Ovary (tissue), 9 donors: ENCODE results near the gene LARP7. TPM values are rescaled to one million over a fixed set of nuclear protein-coding genes. Genes with fewer than 3 reads are reported as not detected.

Experiments used
- DNase-seq, 5 donors: peaks; one replicate each; pipeline ENCODE4 v3.0.0-alpha.2; 2019 to 2020
- H3K27ac ChIP-seq, 2 donors: fragments of 200-600 bp; one replicate each; pipeline versions ENCODE4 v1.5.1 to v1.8.0; 2019 to 2022
- H3K27me3 ChIP-seq: fragments of 200-600 bp; one replicate; pipeline ENCODE4 v1.8.0; 2022
- H3K36me3 ChIP-seq: fragments of 200-600 bp; sonication (generic); one replicate; pipeline ENCODE4 v1.5.1; 2019
- H3K4me1 ChIP-seq: one replicate; pipeline ENCODE4 v1.8.1; 2013; ENCODE audit warnings: mild to moderate bottlenecking, moderate library complexity; ENCODE audit not compliant: insufficient read depth
- H3K4me3 ChIP-seq: fragments of 200-600 bp; sonication (generic); one replicate; pipeline ENCODE4 v1.5.1; 2017
- H3K9me3 ChIP-seq, 2 donors: fragments of 200-600 bp in 1 of 2; sonication (generic) in 1 of 2; one replicate each; pipeline versions ENCODE4 v1.5.1 to v1.8.1; 2013 to 2019; ENCODE audit warnings: mild to moderate bottlenecking in 1 of 2, moderate library complexity in 1 of 2
- CTCF ChIP-seq, 3 donors: fragments of 450-650 bp in 2 of 3; fragments of 200-600 bp in 1 of 3; IDR thresholded peaks; one replicate each; pipeline versions ENCODE4 v1.5.1 to v1.8.0; 2016 to 2022; ENCODE audit warnings: antibody characterized with exemption in 3 of 3, mild to moderate bottlenecking in 1 of 3
- EP300 ChIP-seq: sonication (generic); formaldehyde crosslinking; IDR thresholded peaks from one replicate; pipeline ENCODE4 v1.6.1; 2017; ENCODE audit warnings: antibody characterized with exemption
- POLR2A ChIP-seq: fragments of 450-650 bp; IDR thresholded peaks from one replicate; pipeline ENCODE4 v1.6.1; 2017; ENCODE audit warnings: antibody characterized with exemption, mild to moderate bottlenecking, moderate library complexity
- WGBS, 3 donors: extraction: QIAGEN DNeasy Blood & Tissue Kit in 1 of 3; methylation state at CpG; one replicate each; pipeline versions ENCODE4 v1.1.5 to v1.1.7; 2013 to 2017; 5-methylcytosine and 5-hydroxymethylcytosine counted together
- intact Hi-C, 4 donors: fragments of 100-400 bp; cut with DNase I; formaldehyde crosslinking; loops; one replicate each; pipeline versions ENCODE4 v1.11.0 to v1.15.1; 2022 to 2023
- polyA plus RNA-seq, 2 donors: library from polyadenylated mRNA; stranded (reverse); fragments of 200-250 nt in 1 of 2; fragments of 350-450 nt in 1 of 2; fragmentation: Illumina TruSeq in 1 of 2; extraction: RNeasy Lipid Tissue Mini Kit (QIAGEN cat#74804) in 1 of 2; gene quantifications; one replicate each; pipeline ENCODE4 v1.2.3, GENCODE V29; 2013 to 2014
- total RNA-seq, 7 donors: library from RNA; depleted of rRNA in 2 of 7; stranded (reverse); fragments of >200 nt in 2 of 7; fragmentation: NEBNext Ultra II Directional in 3 of 7; extraction: Animal tissue kit (Norgen Biotek cat#: 25700) in 3 of 7; gene quantifications; one replicate each; pipeline versions ENCODE4 v1.1.0 to v1.2.4, GENCODE V29; 2016 to 2023
- donor health status: DM: no; HTN: no; CAD: no; lungs with moderate emphysema.
- donor health status: DM: no; HTN: no; CAD: no.
- donor health status: Bipolar disorder and iron deficiency.
- donor health status: DM: yes; HTN: yes; CAD: no.
- donor health status: DM: no; HTN: no; CAD: no.
- donor health status: DM: yes; HTN: yes; CAD: no.

Gene LARP7
- total and polyA plus RNA-seq, 9 donors = 25.0 to 47.1 (median 36.9) TPM

GRCh38 chr4:112645541-112646329 lies 8.8 kb downstream of the LARP7 start:
- H3K36me3 ChIP-seq = no peaks in the 10 kb centered on the region
- no peak overlapping the region for H3K27ac ChIP-seq
- H3K27me3 ChIP-seq = peaks cover 4% of the 10 kb centered on the region
- 71 to 76% (median 76%) methylated on average over 8 of the region's 8 CpGs for WGBS, 3 donors
- intact Hi-C loops = no loop called here
- no peak overlapping the region for H3K4me3 ChIP-seq
- H3K4me1 ChIP-seq = no peaks in the 10 kb centered on the region
- DNase-seq = no peak
- TF ChIP-seq CTCF (IDR thresholded peaks at IDR 0.05) (no peak), POLR2A (no peak), EP300 (no peak)
- no peaks in the 10 kb centered on the region for H3K9me3 ChIP-seq

- no peaks in the 10 kb centered on the region for H3K9me3 ChIP-seq
- intact Hi-C loops = no loop called here
- 65 to 67% (median 66%) methylated on average over 6 of the region's 6 CpGs for WGBS, 3 donors
- H3K36me3 ChIP-seq = no peaks in the 10 kb centered on the region
- no peak overlapping the region for H3K4me3 ChIP-seq
- TF ChIP-seq EP300 (no peak), CTCF (IDR thresholded peaks at IDR 0.05) (no peak), POLR2A (no peak)
- H3K4me1 ChIP-seq = no peaks in the 10 kb centered on the region
- no peak overlapping the region for H3K27ac ChIP-seq
- H3K27me3 ChIP-seq = peaks cover 4% of the 10 kb centered on the region
- no peak for DNase-seq
These were observed 9.9 kb downstream of the LARP7 start for GRCh38 chr4:112646632-112647537.

GRCh38 chr4:112647785-112648184 lies 10.8 kb downstream of the LARP7 start:
- intact Hi-C loops = no loop called here
- no peak for TF ChIP-seq CTCF (IDR thresholded peaks at IDR 0.05)
- TF ChIP-seq POLR2A = no peak
- no peak for TF ChIP-seq EP300
- Histone ChIP-seq H3K36me3 (no peaks in the 10 kb centered on the region), H3K27me3 (peaks cover 4% of the 10 kb centered on the region), H3K4me1 (no peaks in the 10 kb centered on the region), H3K9me3 (no peaks in the 10 kb centered on the region), H3K4me3 (no peak overlapping the region), H3K27ac (no peak overlapping the region)
- 44 to 57% (median 48%) methylated on average over 3 of the region's 3 CpGs for WGBS, 3 donors
- no peak for DNase-seq

GRCh38 chr4:112648263-112649054 lies 11.5 kb downstream of the LARP7 start:
- no peak for DNase-seq
- Histone ChIP-seq H3K4me1 (no peaks in the 10 kb centered on the region), H3K36me3 (no peaks in the 10 kb centered on the region), H3K27me3 (peaks cover 4% of the 10 kb centered on the region), H3K4me3 (no peak overlapping the region), H3K27ac (no peak overlapping the region), H3K9me3 (no peaks in the 10 kb centered on the region)
- intact Hi-C loops = no loop called here
- no peak for TF ChIP-seq EP300
- TF ChIP-seq CTCF (IDR thresholded peaks at IDR 0.05) = no peak
- no peak for TF ChIP-seq POLR2A
- WGBS, 3 donors = 63 to 70% (median 69%) methylated on average over 3 of the region's 3 CpGs
